ENCODE results near the gene GCH1. TPM values are rescaled to one million over a fixed set of nuclear protein-coding genes. Genes with fewer than 3 reads are reported as not detected.

Gene GCH1, protein sequence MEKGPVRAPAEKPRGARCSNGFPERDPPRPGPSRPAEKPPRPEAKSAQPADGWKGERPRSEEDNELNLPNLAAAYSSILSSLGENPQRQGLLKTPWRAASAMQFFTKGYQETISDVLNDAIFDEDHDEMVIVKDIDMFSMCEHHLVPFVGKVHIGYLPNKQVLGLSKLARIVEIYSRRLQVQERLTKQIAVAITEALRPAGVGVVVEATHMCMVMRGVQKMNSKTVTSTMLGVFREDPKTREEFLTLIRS
- 4.4 TPM for polyA plus RNA-seq (2013, experiment 1 of 2)
- polyA plus RNA-seq (2013, experiment 2 of 2) = 4.9 TPM

DNA sequence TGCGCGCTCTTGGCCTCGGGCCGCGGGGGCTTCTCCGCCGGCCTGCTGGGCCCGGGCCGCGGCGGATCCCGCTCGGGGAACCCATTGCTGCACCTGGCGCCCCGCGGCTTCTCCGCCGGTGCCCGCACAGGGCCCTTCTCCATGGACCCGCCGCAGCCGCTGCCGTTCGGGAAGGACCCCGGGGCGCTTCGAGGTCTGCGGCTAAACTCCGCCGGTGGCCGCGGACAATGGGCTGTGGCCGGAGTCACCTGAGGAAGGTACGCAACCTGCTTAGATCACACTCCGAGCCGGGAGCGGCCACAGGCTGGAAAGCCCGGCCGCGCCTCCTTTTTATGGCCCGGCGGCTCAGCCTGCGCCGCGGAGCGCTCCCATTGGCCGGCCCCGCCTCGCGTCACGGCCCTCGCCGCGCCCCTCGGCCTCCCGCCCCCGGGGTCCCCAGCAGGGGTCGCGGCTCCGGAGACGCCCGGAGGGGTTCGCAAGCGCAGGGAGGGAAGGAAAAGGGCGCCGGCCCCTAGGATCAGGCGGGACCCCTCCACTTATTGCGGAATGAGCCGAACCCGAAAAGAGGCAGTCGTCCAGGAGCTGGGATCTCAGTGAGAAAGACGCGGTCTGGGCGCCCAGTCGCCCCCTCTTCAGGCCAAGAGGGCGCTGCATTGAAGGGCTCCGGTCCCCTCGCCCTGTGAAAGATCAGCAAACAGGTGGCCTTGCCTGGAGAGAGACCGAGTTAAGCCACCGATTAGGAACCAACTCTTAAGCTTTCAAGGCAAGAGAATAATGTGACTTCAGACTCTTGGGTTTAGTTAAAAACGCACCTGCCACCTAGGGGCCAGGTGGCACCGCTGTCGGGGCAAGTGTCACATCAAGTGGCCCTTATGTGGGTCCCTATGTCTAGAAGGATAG lies at the start of gene GCH1:
Gene GCH1, minus strand, starts transcription at position 306 of the 900 bp plus-strand sequence. Its CDS starts 163 bp downstream, at position 143.
- peak within 1 kb of the TSS; percentile 100 for H3K4me2 ChIP-seq (ENCODE audit: insufficient read depth, low read length, poor library complexity, severe bottlenecking)
- H4K91ac ChIP-seq (ENCODE audit: low read depth, low read length, poor library complexity) = no peak within 1 kb of the TSS
- H2AK5ac ChIP-seq (ENCODE audit: low read depth, low read length) = no peak within 1 kb of the TSS
- peak within 1 kb of the TSS; percentile 77 for H2BK5ac ChIP-seq (ENCODE audit: low read length)
- H3K9me3 ChIP-seq (replicated peaks in 1 of 2; ENCODE audit: control insufficient read depth in 2 of 2, insufficient read depth in 1 of 2, low read depth in 1 of 2, low read length in 2 of 2) = no peaks in the 10 kb centered on the region
- peak within 1 kb of the TSS; percentile 89 for H3K23ac ChIP-seq (ENCODE audit: low read depth, low read length, poor library complexity)
- no peak within 1 kb of the TSS for H3K4ac ChIP-seq (ENCODE audit: low read length)
- no peak within 1 kb of the TSS for H3K14ac ChIP-seq (ENCODE audit: low read length)
- no peaks in the 10 kb centered on the region for H3K36me3 ChIP-seq (replicated peaks in 1 of 2; ENCODE audit: control insufficient read depth in 2 of 2, insufficient read depth in 2 of 2, low read length in 2 of 2)
- peaks cover 0 to 3% of the 10 kb centered on the region in 2 donors for H3K4me1 ChIP-seq (ENCODE audit: control insufficient read depth in 2 of 2, insufficient read depth in 1 of 2, low read depth in 1 of 2, low read length in 2 of 2)
- peak; percentile 72 for DNase-seq (ENCODE audit: low spot score)
- H3K79me1 ChIP-seq (ENCODE audit: low read depth, low read length) = peaks cover 2% of the 10 kb centered on the region
- H3K27me3 ChIP-seq (ENCODE audit: control insufficient read depth in 3 of 3, insufficient read depth in 3 of 3, low read depth in 1 of 3, low read length in 3 of 3) = peaks cover 6 to 41% (median 20%) of the 10 kb centered on the region in 3 experiments
- no peak within 1 kb of the TSS for H2BK120ac ChIP-seq (ENCODE audit: low read depth, low read length)
- H3K27ac ChIP-seq (replicated peaks; ENCODE audit: low read length) = no peak within 1 kb of the TSS
- H3K9ac ChIP-seq (ENCODE audit: low read depth, low read length, poor library complexity) = peak within 1 kb of the TSS; percentile 81
- H2BK15ac ChIP-seq (ENCODE audit: low read length) = peak within 1 kb of the TSS; percentile 64
- WGBS, 2 donors (ENCODE audit: extremely low coverage in 2 of 2, insufficient read length in 2 of 2, insufficient replicate concordance in 1 of 2) = no CpG with 5 or more reads among the region's 83 CpGs
- peak within 1 kb of the TSS; percentile 99 for H2AFZ ChIP-seq (ENCODE audit: low read length)
- peak within 1 kb of the TSS; percentile 70 to 89 for H3K4me3 ChIP-seq (ENCODE audit: low read length in 2 of 2)
- H2BK12ac ChIP-seq (ENCODE audit: low read length) = no peak within 1 kb of the TSS
- no peak within 1 kb of the TSS for H4K8ac ChIP-seq (ENCODE audit: low read depth, low read length)
- peak within 1 kb of the TSS; percentile 89 for H3K18ac ChIP-seq (ENCODE audit: low read length)

DNA sequence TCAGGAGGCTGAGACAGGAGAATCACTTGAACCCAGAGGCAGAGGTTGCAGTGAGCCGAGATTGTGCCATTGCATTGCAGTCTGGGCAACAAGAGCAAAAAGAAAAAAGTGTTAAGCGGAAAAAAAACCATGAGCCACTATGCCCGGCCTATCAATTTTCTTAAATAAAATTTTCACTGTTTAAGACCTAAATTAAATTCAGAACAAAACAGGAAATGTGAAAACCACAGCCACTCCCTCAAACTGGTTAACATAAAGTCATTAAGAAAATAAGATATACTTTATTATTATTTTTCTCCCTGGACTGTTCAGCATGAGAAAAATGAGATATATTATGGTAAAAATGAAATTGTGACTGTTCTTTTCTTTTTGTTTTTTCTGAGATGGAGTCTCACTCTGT lies 44.6 kb upstream of the GCH1 start:
- no peak overlapping the region for H3K18ac ChIP-seq (ENCODE audit: low read length)
- no peak overlapping the region for H2BK15ac ChIP-seq (ENCODE audit: low read length)
- no CpG with 5 or more reads among the region's 3 CpGs for WGBS, 2 donors (ENCODE audit: extremely low coverage in 2 of 2, insufficient read length in 2 of 2, insufficient replicate concordance in 1 of 2)
- no peaks in the 10 kb centered on the region for H3K4me1 ChIP-seq (ENCODE audit: control insufficient read depth in 2 of 2, insufficient read depth in 1 of 2, low read depth in 1 of 2, low read length in 2 of 2)
- DNase-seq (ENCODE audit: low spot score) = no peak
- no peak overlapping the region for H3K4me2 ChIP-seq (ENCODE audit: insufficient read depth, low read length, poor library complexity, severe bottlenecking)
- H3K23ac ChIP-seq (ENCODE audit: low read depth, low read length, poor library complexity) = no peak overlapping the region
- H2BK12ac ChIP-seq (ENCODE audit: low read length) = no peak overlapping the region
- H4K91ac ChIP-seq (ENCODE audit: low read depth, low read length, poor library complexity) = no peak overlapping the region
- H2AK5ac ChIP-seq (ENCODE audit: low read depth, low read length) = no peak overlapping the region
- H3K27ac ChIP-seq (replicated peaks; ENCODE audit: low read length) = no peak overlapping the region
- no peak overlapping the region for H2AFZ ChIP-seq (ENCODE audit: low read length)
- H3K36me3 ChIP-seq (replicated peaks in 1 of 2; ENCODE audit: control insufficient read depth in 2 of 2, insufficient read depth in 2 of 2, low read length in 2 of 2) = peaks cover 13 to 67% of the 10 kb centered on the region in 2 donors
- no peak overlapping the region for H2BK5ac ChIP-seq (ENCODE audit: low read length)
- no peak overlapping the region for H4K8ac ChIP-seq (ENCODE audit: low read depth, low read length)
- H3K4ac ChIP-seq (ENCODE audit: low read length) = no peak overlapping the region
- H3K9ac ChIP-seq (ENCODE audit: low read depth, low read length, poor library complexity) = no peak overlapping the region
- H3K14ac ChIP-seq (ENCODE audit: low read length) = no peak overlapping the region
- no peaks in the 10 kb centered on the region for H3K79me1 ChIP-seq (ENCODE audit: low read depth, low read length)
- H2BK120ac ChIP-seq (ENCODE audit: low read depth, low read length) = no peak overlapping the region
- H3K27me3 ChIP-seq (ENCODE audit: control insufficient read depth in 3 of 3, insufficient read depth in 3 of 3, low read depth in 1 of 3, low read length in 3 of 3) = no peaks in the 10 kb centered on the region
- H3K4me3 ChIP-seq (ENCODE audit: low read length in 2 of 2) = no peak overlapping the region
- peaks cover 0 to 18% of the 10 kb centered on the region in 2 donors for H3K9me3 ChIP-seq (replicated peaks in 1 of 2; ENCODE audit: control insufficient read depth in 2 of 2, insufficient read depth in 1 of 2, low read depth in 1 of 2, low read length in 2 of 2)

DNA sequence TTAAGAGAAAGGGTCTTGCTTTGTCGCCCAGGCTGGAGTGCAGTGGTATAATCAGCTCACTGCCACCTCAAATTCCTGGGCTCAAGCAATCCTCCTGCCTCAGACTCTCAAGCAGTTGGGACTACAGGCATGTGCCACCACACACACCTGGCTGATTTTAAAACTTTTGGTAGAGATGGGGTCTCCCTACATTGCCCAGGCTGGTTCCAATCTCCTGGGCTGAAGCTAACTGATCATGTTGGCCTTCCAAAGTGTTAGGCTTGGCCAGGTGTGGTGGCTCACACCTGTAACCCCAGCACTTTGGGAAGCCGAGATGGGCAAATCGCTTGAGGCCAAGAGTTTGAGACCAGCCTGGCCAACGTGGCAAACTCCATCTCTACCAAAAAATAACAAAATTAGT lies 43.9 kb upstream of the GCH1 start:
- Histone ChIP-seq H3K18ac (ENCODE audit: low read length) (no peak overlapping the region), H3K27ac (replicated peaks; ENCODE audit: low read length) (no peak overlapping the region), H2BK120ac (ENCODE audit: low read depth, low read length) (no peak overlapping the region), H3K14ac (ENCODE audit: low read length) (no peak overlapping the region), H3K4me2 (ENCODE audit: insufficient read depth, low read length, poor library complexity, severe bottlenecking) (no peak overlapping the region), H3K79me1 (ENCODE audit: low read depth, low read length) (no peaks in the 10 kb centered on the region), H3K4ac (ENCODE audit: low read length) (no peak overlapping the region), H3K4me3 (ENCODE audit: low read length in 2 of 2) (no peak overlapping the region), H3K27me3 (ENCODE audit: control insufficient read depth in 3 of 3, insufficient read depth in 3 of 3, low read depth in 1 of 3, low read length in 3 of 3) (no peaks in the 10 kb centered on the region), H2AK5ac (ENCODE audit: low read depth, low read length) (no peak overlapping the region), H3K23ac (ENCODE audit: low read depth, low read length, poor library complexity) (no peak overlapping the region), H3K9ac (ENCODE audit: low read depth, low read length, poor library complexity) (no peak overlapping the region), H2BK5ac (ENCODE audit: low read length) (no peak overlapping the region), H2BK15ac (ENCODE audit: low read length) (no peak overlapping the region), H3K4me1 (ENCODE audit: control insufficient read depth in 2 of 2, insufficient read depth in 1 of 2, low read depth in 1 of 2, low read length in 2 of 2) (no peaks in the 10 kb centered on the region), H3K36me3 (replicated peaks in 1 of 2; ENCODE audit: control insufficient read depth in 2 of 2, insufficient read depth in 2 of 2, low read length in 2 of 2) (peaks cover 13 to 72% of the 10 kb centered on the region in 2 donors), H2AFZ (ENCODE audit: low read length) (no peak overlapping the region), H2BK12ac (ENCODE audit: low read length) (no peak overlapping the region), H3K9me3 (replicated peaks in 1 of 2; ENCODE audit: control insufficient read depth in 2 of 2, insufficient read depth in 1 of 2, low read depth in 1 of 2, low read length in 2 of 2) (peaks cover 0 to 18% of the 10 kb centered on the region in 2 donors), H4K8ac (ENCODE audit: low read depth, low read length) (no peak overlapping the region), H4K91ac (ENCODE audit: low read depth, low read length, poor library complexity) (no peak overlapping the region)
- no peak for DNase-seq (ENCODE audit: low spot score)
- no CpG with 5 or more reads among the region's 4 CpGs for WGBS, 2 donors (ENCODE audit: extremely low coverage in 2 of 2, insufficient read length in 2 of 2, insufficient replicate concordance in 1 of 2)
